Upper lobe of left lung (tissue), 4 donors: ENCODE data around the gene CFLAR.

ENCODE experiments used
- CTCF ChIP-seq, 6 experiments: fragments of 450-650 bp in 4 of 6; fragments of 200-600 bp in 2 of 6; sonication (generic) in 2 of 6; IDR thresholded peaks; one replicate each; pipeline ENCODE4 v1.5.1; 2016 to 2019; ENCODE audit warnings: antibody characterized with exemption in 6 of 6
- EP300 ChIP-seq, 4 donors: sonication (generic); formaldehyde crosslinking; IDR thresholded peaks; one replicate each; pipeline ENCODE4 v1.5.1; 2017; ENCODE audit warnings: antibody characterized with exemption in 4 of 4, control low read depth in 2 of 4
- POLR2A ChIP-seq, 4 donors: fragments of 450-650 bp; IDR thresholded peaks; one replicate each; pipeline ENCODE4 v1.5.1; 2016 to 2017; ENCODE audit warnings: antibody characterized with exemption in 4 of 4, mild to moderate bottlenecking in 2 of 4
- POLR2AphosphoS5 ChIP-seq, 2 donors: sonication (generic); formaldehyde crosslinking; IDR thresholded peaks; one replicate each; pipeline ENCODE4 v1.5.1; 2017; ENCODE audit warnings: antibody characterized with exemption in 2 of 2

GRCh38 chr2:201157694-201158093, 41.7 kb downstream of the CFLAR start:
- TF ChIP-seq EP300 (IDR thresholded peaks at IDR 0.05) (no peak), CTCF (IDR thresholded peaks at IDR 0.05) (no peak), POLR2AphosphoS5 (IDR thresholded peaks at IDR 0.05) (no peak), POLR2A (IDR thresholded peaks at IDR 0.05) (no peak)
